K562 (cell line): ENCODE results near the gene ACHE.

Source experiments
- AFF4 ChIP-seq: sonication (generic); formaldehyde crosslinking; IDR thresholded peaks from 2 replicates; pipeline ENCODE4 v1.8.0; 2023; ENCODE audit warnings: mild to moderate bottlenecking, missing genetic modification reagents
- BCL6 ChIP-seq: fragments of 250-450 bp; sonication (Bioruptor Pico); IDR thresholded peaks from 2 replicates; pipeline ENCODE4 v1.4.0; 2020
- CHD4 ChIP-seq: fragments of 200-600 bp; sonication (generic); IDR thresholded peaks from 3 replicates; pipeline ENCODE4 v1.6.1; 2012; ENCODE audit warnings: low read depth, mild to moderate bottlenecking, mixed read lengths, low read length, inconsistent platforms; ENCODE audit not compliant: insufficient read depth, insufficient replicate concordance, poor library complexity, severe bottlenecking
- CTCF ChIP-seq, 3 experiments: IDR thresholded peaks in 2 of 3; conservative IDR thresholded peaks in 1 of 3; 2 replicates each; pipeline ENCODE4 v1.5.1; 2011 to 2012; ENCODE audit warnings: low read length in 3 of 3, mild to moderate bottlenecking in 3 of 3, control low read depth in 2 of 3, improper control_type of control experiment in 1 of 3, inconsistent platforms in 1 of 3, low read depth in 1 of 3, mixed read lengths in 1 of 3, moderate library complexity in 1 of 3; ENCODE audit not compliant: insufficient read depth in 2 of 3
- EGR1 ChIP-seq: fragments of 450-650 bp; conservative IDR thresholded peaks from 2 replicates; pipeline ENCODE4 v1.6.1; 2017; ENCODE audit warnings: mild to moderate bottlenecking
- EZH2 ChIP-seq: IDR thresholded peaks from 2 replicates; pipeline ENCODE4 v1.6.1; 2012; ENCODE audit warnings: low read depth, mild to moderate bottlenecking, inconsistent platforms, low read length, borderline replicate concordance
- POLR2A ChIP-seq: fragments of 450-650 bp; conservative IDR thresholded peaks from 2 replicates; pipeline ENCODE4 v1.6.1; 2016
- RBM15 ChIP-seq: fragments of 200-400 bp; formaldehyde crosslinking; IDR thresholded peaks from 2 replicates; pipeline ENCODE4 v1.6.1; 2018; ENCODE audit warnings: mild to moderate bottlenecking, low read length, moderate library complexity; ENCODE audit not compliant: insufficient read depth
- RNF2 ChIP-seq: sonication (generic); IDR thresholded peaks from 2 replicates; pipeline ENCODE4 v1.6.1; 2016
- ZBTB17 ChIP-seq: fragments of 450-650 bp; formaldehyde crosslinking; IDR thresholded peaks from 2 replicates; pipeline ENCODE4 v1.4.0; 2020; ENCODE audit warnings: mild to moderate bottlenecking
- ZBTB8A ChIP-seq: fragments of 450-650 bp; IDR thresholded peaks from 2 replicates; pipeline ENCODE4 v1.6.1; 2018; ENCODE audit warnings: mild to moderate bottlenecking, moderate library complexity; ENCODE audit not compliant: partially characterized antibody
- TF ChIP-seq, protein P1 (sequence below): fragments of 250-450 bp; sonication (Bioruptor Pico); IDR thresholded peaks from 2 replicates; pipeline ENCODE4 v1.9.0; 2021; ENCODE audit warnings: mild to moderate bottlenecking

- TF ChIP-seq CHD4 (no peak), AFF4 (no peak), RBM15 (no peak), EZH2 (no peak), ZBTB8A (no peak), CTCF (IDR thresholded peaks at IDR 0.05 in 2 of 3, conservative IDR thresholded peaks at IDR 0.05 in 1 of 3; ENCODE audit: insufficient read depth in 2 of 3, low read depth in 1 of 3, low read length in 3 of 3) (0 out of 6 replicates have a peak, but pooled peaks of 1 of the 3 experiments have one; percentile 0), ZBTB17 (CRISPR knock-in tag) (no peak), BCL6 (CRISPR knock-in tag) (no peak), RNF2 (no peak), EGR1 (no peak), POLR2A (no peak)
- TF ChIP-seq, protein P1, sequence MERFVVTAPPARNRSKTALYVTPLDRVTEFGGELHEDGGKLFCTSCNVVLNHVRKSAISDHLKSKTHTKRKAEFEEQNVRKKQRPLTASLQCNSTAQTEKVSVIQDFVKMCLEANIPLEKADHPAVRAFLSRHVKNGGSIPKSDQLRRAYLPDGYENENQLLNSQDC (CRISPR knock-in tag) = no peak
Observed at GRCh38 chr7:100866729-100867039, 29.0 kb downstream of the ACHE start.
